ENCODE data around the gene TRPM3.
"Not testable (repeated sequence)": the region's sequence is repeated elsewhere in the genome, so short reads cannot be mapped to it uniquely, and the experiment has no call there.

TRPM3 gene

GRCh38 chr9:70994582-70994981 is 126.8 kb downstream of the TRPM3 start:
- no peak for DNase-seq

GRCh38 chr9:70988551-70988950 is 132.9 kb downstream of the TRPM3 start:
- no peak for DNase-seq

GRCh38 chr9:70987986-70988385 is 133.4 kb downstream of the TRPM3 start:
- no peak for DNase-seq

- DNase-seq = no peak
These were observed 134.4 kb downstream of the TRPM3 start for GRCh38 chr9:70986984-70987383.

GRCh38 chr9:70983723-70984295 is 137.6 kb downstream of the TRPM3 start:
- no peak for DNase-seq

- no peak for DNase-seq
These were observed 140.1 kb downstream of the TRPM3 start for GRCh38 chr9:70981312-70981711.

- DNase-seq = no peak
These were observed 141.5 kb downstream of the TRPM3 start for GRCh38 chr9:70979966-70980365.

GRCh38 chr9:70978085-70978484 is 143.3 kb downstream of the TRPM3 start:
- DNase-seq = no peak

- DNase-seq = no peak
These were observed 145.6 kb downstream of the TRPM3 start for GRCh38 chr9:70975821-70976220.

- DNase-seq = no peak
These were observed 149.7 kb downstream of the TRPM3 start for GRCh38 chr9:70971723-70972122.

GRCh38 chr9:70966380-70966779 is 155.0 kb downstream of the TRPM3 start:
- DNase-seq = not testable (repeated sequence)

GRCh38 chr9:70964861-70965260 is 156.6 kb downstream of the TRPM3 start:
- no peak for DNase-seq

- no peak for DNase-seq
These were observed 157.9 kb downstream of the TRPM3 start for GRCh38 chr9:70963554-70963953.

- DNase-seq = no peak
These were observed 158.5 kb downstream of the TRPM3 start for GRCh38 chr9:70962761-70963440.

- no peak for DNase-seq
These were observed 162.1 kb downstream of the TRPM3 start for GRCh38 chr9:70959366-70959765.

- DNase-seq = no peak
These were observed 166.8 kb downstream of the TRPM3 start for GRCh38 chr9:70954596-70955143.

GRCh38 chr9:70954126-70954525 is 167.3 kb downstream of the TRPM3 start:
- DNase-seq = no peak

- DNase-seq = no peak
These were observed 169.4 kb downstream of the TRPM3 start for GRCh38 chr9:70951749-70952727.

GRCh38 chr9:70950270-70950669 is 171.2 kb downstream of the TRPM3 start:
- no peak for DNase-seq

GRCh38 chr9:70949239-70949638 is 172.2 kb downstream of the TRPM3 start:
- no peak for DNase-seq

GRCh38 chr9:70948744-70949143 is 172.7 kb downstream of the TRPM3 start:
- DNase-seq = no peak

- no peak for DNase-seq
These were observed 173.9 kb downstream of the TRPM3 start for GRCh38 chr9:70947511-70947910.

GRCh38 chr9:70947086-70947485 is 174.3 kb downstream of the TRPM3 start:
- DNase-seq = no peak
